NOMO-1 (cell line): ENCODE data around the gene MLLT3.

Experiments
- DNase-seq, 2 experiments: peaks; one replicate each; lab custom pipeline; 2025; ENCODE audit not compliant: unreplicated experiment in 2 of 2; lab: John Stamatoyannopoulos, UW

The MLLT3 gene

GRCh38 chr9:20630241-20630943 is 8.1 kb upstream of the MLLT3 start:
- DNase-seq, result no peak

- DNase-seq, result no peak
Measured at GRCh38 chr9:20625003-20625349, 2.7 kb upstream of the MLLT3 start.

GRCh38 chr9:20624201-20625002 is 2.1 kb upstream of the MLLT3 start:
- DNase-seq, result no peak

GRCh38 chr9:20623748-20624124 is 1.4 kb upstream of the MLLT3 start:
- no peak for DNase-seq

- no peak for DNase-seq
Measured at GRCh38 chr9:20623021-20623747, 885 bp upstream of the MLLT3 start.

GRCh38 chr9:20621471-20622329 is 599 bp downstream of the MLLT3 start:
- no peak for DNase-seq

- no peak for DNase-seq
Measured at GRCh38 chr9:20620650-20621470, 1.4 kb downstream of the MLLT3 start.

- no peak for DNase-seq
Measured at GRCh38 chr9:20619487-20620200, 2.7 kb downstream of the MLLT3 start.

GRCh38 chr9:20618361-20618802 is 3.9 kb downstream of the MLLT3 start:
- no peak for DNase-seq

- DNase-seq, result no peak
Measured at GRCh38 chr9:20616808-20617207, 5.5 kb downstream of the MLLT3 start.

GRCh38 chr9:20614602-20615216 is 7.6 kb downstream of the MLLT3 start:
- no peak for DNase-seq

GRCh38 chr9:20611691-20612287 is 10.5 kb downstream of the MLLT3 start:
- DNase-seq, result no peak

- no peak for DNase-seq
Measured at GRCh38 chr9:20610591-20610990, 11.7 kb downstream of the MLLT3 start.

GRCh38 chr9:20608582-20608981 is 13.7 kb downstream of the MLLT3 start:
- no peak for DNase-seq

GRCh38 chr9:20606652-20607051 is 15.6 kb downstream of the MLLT3 start:
- DNase-seq, result no peak

GRCh38 chr9:20604562-20604961 is 17.7 kb downstream of the MLLT3 start:
- no peak for DNase-seq

GRCh38 chr9:20603524-20604268 is 18.6 kb downstream of the MLLT3 start:
- DNase-seq, result no peak

- DNase-seq, result no peak
Measured at GRCh38 chr9:20601292-20601691, 21.0 kb downstream of the MLLT3 start.
